ENCODE results near the gene CDC45.

CDC45 gene

GRCh38 chr22:19448739-19449421 lies 30.8 kb upstream of the CDC45 start:
- peak; percentile 84 for DNase-seq

- DNase-seq: no peak
Measured at GRCh38 chr22:19449422-19449767, 30.3 kb upstream of the CDC45 start.

- DNase-seq: no peak
Measured at GRCh38 chr22:19450363-19451175, 29.2 kb upstream of the CDC45 start.

DNA sequence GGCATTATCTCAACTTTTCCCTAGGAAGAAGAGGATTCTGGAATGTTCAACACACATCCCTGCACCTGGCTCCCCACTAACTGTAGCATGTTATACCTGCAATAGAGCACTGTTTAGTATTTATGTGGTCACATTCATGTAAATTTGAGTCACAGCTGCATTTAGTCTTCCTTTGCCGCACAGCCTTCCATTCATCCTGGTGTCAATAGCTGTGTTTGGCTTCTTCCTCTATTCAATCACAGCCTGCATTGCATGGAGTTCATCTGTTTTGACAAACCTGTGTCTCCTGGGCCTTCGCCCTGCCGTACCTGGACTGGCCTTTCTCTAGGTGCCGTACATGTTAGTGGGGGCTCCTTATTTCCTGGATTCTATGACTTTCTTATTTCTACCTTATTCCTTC lies 28.1 kb upstream of the CDC45 start:
- DNase-seq: no peak

DNA sequence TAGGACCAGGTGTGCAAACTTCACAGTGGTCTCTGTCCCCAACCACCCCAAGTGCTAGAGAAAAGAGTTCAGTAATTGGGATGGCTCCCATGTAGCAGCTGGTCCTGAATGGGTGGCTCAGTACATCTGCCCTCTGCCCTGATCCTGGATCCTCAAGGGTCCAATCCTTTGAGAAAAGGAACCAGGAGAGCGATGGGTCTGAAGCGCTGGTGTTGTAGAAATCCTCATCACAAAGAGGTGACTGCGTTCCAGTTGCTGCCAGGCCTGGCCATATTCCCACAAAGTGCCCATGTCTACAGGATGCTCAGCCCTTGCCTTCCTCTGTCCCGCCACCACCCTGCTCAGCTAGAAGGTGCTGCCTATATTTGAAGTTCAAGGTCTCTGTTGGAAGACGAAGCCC lies 26.0 kb upstream of the CDC45 start:
- DNase-seq: no peak

DNA sequence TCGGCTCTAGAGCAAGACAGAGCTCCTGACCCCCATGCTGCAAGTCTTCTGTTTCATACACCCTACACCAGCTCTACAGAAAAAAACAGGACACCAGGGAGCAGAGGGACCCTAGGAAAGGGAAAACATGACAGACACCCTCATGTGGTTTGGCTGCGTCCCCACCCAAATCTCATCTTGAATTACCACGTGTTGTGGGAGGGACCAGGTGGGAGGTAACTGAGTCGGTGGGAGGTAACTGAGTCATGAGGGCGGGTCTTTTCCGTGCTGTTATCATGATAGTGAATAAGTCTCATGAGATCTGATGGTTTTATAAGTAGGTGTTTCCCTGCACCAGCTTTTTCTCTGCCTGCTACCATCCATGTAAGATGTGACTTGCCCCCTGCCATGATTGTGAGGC lies 25.6 kb upstream of the CDC45 start:
- no peak for DNase-seq

DNA sequence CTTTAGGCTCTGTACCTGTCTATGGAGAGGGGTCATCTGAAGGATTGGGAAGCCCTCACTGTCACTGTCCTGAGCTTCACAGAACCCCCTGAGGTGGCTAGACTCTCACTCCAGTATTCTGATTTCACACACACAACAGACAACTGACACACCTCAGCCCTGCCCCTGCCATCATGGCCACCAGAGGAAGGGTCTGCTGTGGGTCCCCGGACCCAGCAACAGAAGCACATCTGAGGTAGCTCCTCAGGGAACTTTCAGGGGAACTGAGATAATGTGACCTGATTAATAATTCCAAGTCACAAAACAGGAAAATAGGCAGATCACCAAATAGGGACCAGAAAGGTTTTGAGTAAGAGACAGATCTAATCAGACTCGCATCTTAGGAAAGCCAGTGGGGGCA lies 24.7 kb upstream of the CDC45 start:
- DNase-seq: no peak

- no peak for DNase-seq
Measured at GRCh38 chr22:19455585-19456370, 23.9 kb upstream of the CDC45 start.

DNA sequence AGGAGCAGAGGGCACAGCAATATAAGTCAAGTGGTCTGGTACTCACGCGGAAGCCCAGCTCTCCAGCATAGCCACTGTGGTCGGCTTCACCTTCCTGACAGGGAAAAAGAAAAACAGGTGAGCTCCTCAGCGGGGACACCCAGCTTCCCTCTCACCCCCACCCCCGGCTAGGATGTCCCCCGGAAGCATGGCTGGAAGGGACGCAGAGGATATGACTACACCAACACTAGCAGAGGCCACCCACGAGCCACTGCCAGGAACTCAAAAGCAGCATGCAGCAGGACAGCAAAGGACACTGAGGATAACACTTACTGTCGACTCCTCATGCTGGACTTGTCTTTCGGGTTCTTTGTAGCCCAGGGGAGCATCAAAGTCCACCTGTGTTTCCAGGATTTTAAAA lies 23.2 kb upstream of the CDC45 start:
- DNase-seq: no peak

DNA sequence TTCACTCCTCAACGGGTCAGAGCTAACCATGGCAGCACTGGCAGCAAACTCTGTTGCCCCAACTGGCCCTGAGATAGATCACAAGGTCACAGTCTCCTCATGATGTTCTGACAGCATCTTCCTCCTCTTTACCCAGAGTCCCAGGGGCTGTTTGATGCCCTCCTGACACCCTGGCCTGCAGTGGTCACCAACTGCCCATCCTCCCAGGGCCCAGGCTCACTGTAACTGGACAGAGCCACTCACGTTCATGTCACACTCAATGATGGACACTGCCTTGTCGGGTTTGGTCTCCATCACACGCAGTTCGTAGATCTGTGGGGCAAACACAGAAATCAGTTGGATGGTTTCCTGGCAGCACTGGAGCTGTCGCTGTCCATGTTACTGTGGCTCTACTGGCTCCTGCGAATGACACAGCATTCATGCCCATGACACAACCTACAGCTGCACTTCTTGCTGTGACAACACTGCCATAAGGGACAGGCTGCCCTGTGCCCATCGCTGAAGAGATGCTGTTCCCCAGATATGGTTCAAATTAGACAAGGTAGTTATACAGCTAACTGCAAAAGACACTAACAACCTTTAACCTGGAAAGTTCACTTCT lies 21.8 kb upstream of the CDC45 start:
- DNase-seq: no peak

DNA sequence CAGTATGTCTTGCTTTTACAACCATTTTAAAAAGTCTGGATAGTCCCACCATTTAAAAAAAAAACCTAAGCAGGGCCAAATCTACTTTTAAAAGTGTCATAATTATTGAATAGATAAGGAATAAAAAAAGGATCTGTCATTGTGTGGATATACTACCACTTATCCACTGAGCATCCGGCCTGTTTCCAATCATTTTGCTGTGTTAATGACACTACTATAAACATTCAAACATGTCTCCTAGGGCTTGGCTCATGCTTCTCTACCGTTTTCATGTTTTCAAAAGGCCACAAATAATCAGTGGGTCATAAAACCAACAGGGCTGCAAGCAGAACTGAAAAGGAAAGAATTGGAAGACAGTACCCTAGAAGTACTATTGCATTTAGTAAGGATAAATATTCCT lies 19.7 kb upstream of the CDC45 start:
- DNase-seq: no peak

- no peak for DNase-seq
Measured at GRCh38 chr22:19461506-19461905, 18.2 kb upstream of the CDC45 start.

- DNase-seq: no peak
Measured at GRCh38 chr22:19463008-19463407, 16.7 kb upstream of the CDC45 start.

- DNase-seq: no peak
Measured at GRCh38 chr22:19463491-19464469, 15.9 kb upstream of the CDC45 start.

- DNase-seq: no peak
Measured at GRCh38 chr22:19464546-19464945, 15.2 kb upstream of the CDC45 start.

- no peak for DNase-seq
Measured at GRCh38 chr22:19464975-19465374, 14.7 kb upstream of the CDC45 start.

GRCh38 chr22:19466126-19466716 lies 13.5 kb upstream of the CDC45 start:
- no peak for DNase-seq

GRCh38 chr22:19466848-19467752 lies 12.6 kb upstream of the CDC45 start:
- DNase-seq: no peak

GRCh38 chr22:19467912-19468311 lies 11.8 kb upstream of the CDC45 start:
- no peak for DNase-seq

GRCh38 chr22:19469421-19469820 lies 10.3 kb upstream of the CDC45 start:
- DNase-seq: no peak

- no peak for DNase-seq
Measured at GRCh38 chr22:19470010-19470409, 9.7 kb upstream of the CDC45 start.

Data from activated CD4-positive, alpha-beta T cell treated with anti-CD3 and anti-CD28 coated beads, Interleukin-2, amount 50 U/mL, for 16 hours (primary cell).